Nucleus accumbens (tissue), 56 donors: ENCODE data around the gene ARF3.
A peak's percentile ranks its signal among the peaks of the same experiment; 100 is the strongest.

ENCODE experiments used
- DNase-seq, 56 donors: peaks; one replicate each; lab custom pipeline; 2025; lab: John Stamatoyannopoulos, UW

Gene ARF3

DNA sequence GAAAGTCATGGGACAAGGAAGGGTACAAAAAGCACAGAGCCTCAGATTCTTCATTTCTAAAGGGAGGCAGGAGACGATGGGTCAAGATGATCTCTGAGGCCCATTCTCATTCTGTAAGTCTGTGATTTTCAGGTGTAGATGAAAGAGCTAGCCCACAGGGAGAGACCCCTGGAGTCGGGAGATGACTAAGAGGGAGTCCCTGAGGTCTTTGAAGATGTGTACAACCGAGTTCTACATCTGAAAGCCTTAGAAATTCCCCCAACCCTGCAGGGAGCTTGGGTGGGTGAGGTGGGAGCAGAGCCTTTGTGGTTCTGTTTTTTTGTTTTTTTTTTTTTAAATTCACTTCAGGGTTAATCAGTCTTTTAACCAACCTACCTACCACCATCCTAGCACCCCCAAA lies 11.2 kb upstream of the ARF3 start:
- no peak for DNase-seq

DNA sequence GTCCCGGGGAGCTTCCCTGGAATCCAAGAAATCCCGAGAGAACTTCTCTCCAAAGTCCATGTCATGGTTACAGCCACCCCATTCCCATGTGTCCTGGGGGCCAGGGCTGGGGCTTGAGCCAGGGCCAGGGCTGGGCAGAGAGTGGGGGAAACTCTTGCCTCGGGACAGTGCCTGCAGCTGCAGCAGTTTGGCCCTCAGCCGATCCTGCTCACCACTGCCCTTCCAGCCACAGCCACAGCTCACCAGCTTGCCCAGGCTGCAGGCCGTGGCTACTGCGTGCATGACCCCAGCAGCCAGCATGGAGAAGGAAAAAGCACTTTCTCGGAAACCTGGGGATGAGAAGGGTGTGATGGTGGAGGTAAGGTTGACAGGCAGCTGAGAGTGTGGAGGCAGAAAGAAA lies 10.7 kb upstream of the ARF3 start:
- DNase-seq, result no peak

DNA sequence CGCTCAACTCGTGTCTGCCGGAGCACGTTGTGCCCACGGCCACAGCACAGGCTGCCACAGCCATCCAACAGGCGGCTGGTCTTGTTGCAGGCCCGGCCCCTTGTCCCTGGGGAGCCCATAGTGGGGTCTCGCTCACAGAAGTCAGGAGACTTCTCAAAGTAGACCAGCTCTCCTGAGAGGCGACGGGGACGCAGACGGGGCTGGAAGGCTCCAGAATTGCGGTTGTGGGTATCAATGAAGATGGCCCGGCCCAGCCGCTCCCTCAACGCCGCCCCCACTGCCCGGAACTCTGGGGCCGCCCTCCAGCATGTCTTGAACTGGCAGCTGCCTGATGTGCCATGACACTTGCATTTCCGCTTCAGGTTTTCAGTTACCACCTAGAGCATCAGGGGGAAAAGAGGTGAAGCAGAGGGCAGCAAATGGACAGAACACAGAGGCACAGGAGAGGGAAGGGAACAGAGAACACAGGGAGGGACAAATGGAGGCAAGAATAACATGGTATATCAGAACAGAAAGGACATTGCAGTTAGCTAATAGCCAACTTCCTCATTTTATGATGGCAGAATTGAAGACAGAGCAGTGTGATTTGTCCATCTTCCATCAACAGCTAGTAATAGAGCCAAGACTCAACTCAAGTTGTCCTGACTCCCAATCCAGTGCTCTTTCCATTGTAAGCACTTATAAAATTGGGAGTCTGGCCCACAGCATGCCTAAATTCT lies 9.0 kb upstream of the ARF3 start:
- DNase-seq, result no peak

DNA sequence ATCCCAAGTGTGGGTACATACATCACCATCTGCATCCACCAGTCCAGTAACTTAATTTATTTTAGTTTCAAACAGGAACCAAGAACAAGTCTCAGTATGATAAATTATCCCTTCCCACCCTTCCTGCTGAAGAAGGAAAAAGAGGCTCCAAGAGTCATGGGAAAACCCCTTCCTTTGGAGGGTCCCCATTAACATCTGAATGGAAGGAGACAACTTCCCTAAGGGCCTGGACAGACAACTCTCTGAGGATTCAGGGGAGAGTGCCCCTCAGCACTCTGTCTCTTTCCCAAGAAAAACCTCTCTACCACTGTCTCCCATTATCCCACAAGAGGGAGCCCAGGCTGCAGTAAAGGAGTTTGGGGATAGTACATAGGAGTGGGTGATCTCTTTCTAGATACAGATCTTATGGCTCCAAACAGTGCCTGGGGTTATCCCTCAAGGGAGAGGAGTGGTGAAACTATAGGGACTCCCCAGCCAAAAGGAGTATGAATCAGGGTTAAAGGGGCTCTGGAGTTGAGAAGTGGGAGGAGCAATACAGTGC lies 8.1 kb upstream of the ARF3 start:
- DNase-seq, result no peak

DNA sequence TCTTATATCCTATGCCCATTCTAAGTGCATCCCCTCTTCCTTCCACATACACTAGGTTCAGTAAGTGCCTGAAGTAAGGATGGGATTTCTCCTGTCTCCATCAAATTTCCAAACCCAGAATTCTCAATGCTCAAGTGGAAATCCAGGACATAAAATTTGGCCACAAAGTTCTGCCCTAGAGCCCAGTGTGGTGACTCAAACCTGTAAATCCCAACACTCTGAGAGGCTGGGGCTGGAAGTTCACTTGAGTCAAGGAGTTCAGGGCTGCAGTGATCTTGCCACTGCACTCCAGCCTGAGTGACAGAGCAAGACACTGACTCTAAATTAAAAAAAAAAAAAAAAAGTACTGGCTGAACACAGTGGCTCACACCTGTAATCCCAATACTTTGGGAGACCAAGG lies 4.5 kb upstream of the ARF3 start:
- DNase-seq, result no peak

DNA sequence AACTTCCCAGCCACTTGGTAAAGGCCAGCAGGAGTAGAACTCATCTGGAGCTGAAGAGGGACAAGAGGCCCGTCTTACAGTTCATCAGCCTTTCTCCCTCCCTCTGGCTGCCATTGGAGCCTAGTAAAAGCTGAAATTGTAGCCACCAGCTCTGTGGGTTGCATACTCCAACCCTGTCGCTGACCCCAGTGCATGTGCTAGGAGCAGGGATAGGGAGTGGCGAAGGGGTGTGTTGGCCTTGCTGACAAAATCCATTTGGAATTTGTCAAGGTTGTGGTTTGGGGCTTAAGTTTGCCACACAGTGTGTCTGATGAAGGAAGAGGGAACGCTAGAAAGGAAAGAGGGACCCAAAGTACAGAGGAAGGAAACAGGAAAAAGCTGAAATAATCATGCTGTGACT lies 4.0 kb upstream of the ARF3 start:
- DNase-seq, result no peak

DNA sequence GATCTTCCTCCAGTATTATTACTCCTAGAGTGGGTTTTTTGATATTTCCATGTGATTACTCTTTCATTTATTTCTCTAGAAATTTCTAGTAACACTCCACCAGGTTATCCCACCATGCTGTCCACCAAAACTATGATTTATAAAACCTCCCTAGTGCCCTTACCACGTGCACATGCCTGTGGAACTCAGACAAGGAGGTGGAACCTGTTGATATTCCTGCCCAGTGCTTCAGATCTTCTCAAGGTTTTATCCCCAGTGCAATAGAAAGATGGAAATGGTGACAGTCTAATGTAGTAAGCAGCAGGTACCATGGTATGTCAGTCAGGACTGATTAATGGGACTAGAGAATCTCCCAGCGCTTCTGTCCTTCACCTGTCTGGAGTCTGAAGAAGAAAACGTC lies 3.5 kb upstream of the ARF3 start:
- DNase-seq, result no peak

DNA sequence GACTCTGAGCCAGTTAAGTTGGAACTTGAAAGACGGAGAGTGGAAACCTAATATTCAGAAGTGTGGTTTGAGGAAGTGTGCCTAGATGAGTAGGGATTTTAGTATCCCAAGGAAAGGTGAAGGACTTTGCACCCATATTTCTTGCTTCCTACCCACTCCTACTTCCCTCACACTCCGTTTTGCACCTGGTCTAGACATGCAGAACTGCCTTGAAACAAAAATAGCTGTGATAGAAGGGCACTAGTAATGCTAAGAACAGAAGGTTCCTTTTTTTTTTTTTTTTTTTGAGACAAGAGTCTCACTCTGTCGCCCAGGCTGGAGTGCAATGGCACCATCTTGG lies 732 bp upstream of the ARF3 start:
- DNase-seq, result no peak

DNA sequence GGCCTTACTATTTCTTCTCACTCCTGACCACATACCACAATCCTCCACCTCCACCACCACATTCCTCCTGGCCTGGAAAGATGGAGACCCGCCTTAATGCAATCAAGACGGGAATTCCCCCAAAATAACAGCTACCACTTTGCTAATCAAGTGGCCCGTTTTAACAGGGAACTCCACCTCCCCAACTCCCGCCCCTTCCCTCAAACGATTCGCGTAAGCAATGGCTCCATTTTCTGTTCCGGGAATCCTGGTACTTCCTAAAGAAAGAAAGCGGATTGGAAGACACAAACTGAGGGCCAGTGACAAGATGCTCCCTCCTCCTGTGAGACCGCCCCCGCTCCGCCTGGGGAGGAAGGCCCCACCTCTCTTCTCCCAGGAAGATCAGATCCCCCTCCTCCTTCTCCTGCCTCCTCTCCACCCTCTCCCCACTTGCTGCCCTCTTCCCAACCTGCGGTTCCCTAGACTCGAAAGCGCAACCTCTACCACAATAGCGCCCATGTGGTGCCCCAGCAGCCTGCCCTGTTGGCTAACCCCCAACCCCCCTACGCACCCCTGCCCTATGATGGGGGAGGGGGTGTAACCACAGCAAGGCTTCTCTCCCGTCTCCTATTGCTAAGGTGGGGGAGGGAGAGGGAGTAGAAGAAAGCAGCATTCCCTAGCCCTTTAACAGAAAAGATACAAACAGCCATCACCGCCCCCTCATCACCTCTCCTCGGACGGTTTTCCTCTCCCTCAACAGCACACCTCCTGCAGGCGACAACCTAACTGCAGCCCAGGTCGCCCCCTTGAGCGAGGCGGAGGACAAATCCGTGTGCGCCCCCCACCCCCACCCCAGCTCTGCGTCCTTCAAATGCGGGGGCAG lies 777 bp downstream of the ARF3 start:
- peak in 54 of 56 donors; percentile 11 to 91 (median 67) for DNase-seq

DNA sequence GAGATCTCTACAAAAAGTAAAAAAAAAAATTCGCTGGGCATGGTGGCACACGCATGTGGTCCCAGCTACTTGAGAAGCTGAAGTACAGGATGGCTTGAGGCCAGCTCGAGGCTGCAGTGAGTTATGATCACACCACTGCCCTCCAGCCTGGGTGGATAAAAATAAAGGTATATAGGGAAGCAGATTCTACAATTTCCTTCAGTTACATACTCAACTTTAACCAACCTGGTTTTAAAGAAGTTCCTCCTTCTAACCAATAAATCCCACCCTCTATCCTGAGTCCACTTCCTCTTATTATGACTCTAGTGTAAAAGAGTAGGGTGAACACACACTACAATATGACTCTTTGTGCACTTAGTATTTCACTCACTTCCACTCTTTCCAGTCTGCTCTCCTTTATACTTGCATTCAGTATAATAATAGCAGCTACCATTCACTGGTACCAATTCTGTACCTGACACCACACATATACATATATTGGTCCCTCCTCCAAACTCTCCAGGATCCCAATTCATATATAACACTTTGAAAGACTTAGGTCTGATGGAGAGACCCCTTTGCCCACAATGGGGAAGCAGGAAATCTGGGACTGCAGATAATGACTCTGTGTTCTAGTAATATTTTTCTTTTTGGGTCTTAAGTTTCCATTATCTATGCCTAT lies 2.3 kb downstream of the ARF3 start:
- DNase-seq, result no peak

DNA sequence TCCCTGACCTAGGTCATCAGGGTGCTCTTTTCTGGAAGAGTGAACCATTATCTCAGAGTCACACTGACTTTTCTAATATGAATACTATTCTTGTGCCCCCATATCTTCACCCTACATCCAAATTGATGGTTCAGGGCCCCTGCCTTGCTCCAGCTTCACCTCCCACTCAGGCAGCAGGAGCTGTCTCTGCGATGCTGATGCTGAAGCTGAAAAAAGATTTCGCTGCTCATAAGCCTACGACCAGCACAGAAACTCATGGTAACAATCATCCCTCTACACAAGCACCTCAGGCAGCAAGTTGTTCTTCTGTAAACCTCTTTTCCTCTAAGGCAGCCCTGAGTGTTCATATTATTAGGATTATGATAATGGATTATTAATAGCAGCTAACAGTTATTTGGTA lies 3.2 kb downstream of the ARF3 start:
- DNase-seq, result peak in 3 of 56 donors; percentile 6 to 27 (median 18)

DNA sequence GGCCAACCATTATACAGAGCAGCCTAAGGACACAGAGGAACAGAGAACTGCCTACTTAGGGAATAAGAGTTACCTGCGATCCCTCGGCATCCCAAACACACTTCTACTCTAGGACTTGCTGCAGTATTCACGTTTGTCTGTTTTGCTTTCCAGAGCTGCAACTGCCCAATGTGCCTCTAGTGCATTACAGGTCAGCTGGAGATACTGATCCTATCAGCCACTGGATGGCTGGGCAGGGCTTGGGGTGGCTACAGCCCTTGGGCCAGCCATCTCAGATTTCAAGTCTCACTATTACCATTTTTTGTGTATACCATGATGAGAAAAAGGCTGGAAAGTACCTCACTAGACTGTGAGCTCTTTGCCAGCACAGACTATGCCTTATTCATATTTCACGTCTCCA lies 4.6 kb downstream of the ARF3 start:
- no peak for DNase-seq

DNA sequence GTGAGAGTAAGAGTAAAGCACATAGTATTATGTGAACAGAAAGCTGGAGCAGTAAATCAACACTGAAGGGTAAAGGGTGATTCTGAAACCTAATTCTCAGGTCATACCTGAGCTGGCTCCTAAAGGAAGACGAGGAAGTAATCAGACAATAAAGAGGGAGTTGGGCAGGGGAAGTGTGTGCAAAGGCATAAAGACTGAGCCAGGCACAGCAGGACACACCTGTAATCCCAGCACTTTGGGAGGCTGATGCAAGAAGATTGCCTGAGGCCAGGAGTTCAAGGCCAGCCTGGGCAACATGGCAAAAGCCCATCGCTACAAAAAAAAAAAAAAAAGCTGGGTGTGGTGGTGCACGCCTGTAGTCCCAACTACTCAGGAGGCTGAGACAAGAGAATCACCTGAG lies 9.6 kb downstream of the ARF3 start:
- no peak for DNase-seq

DNA sequence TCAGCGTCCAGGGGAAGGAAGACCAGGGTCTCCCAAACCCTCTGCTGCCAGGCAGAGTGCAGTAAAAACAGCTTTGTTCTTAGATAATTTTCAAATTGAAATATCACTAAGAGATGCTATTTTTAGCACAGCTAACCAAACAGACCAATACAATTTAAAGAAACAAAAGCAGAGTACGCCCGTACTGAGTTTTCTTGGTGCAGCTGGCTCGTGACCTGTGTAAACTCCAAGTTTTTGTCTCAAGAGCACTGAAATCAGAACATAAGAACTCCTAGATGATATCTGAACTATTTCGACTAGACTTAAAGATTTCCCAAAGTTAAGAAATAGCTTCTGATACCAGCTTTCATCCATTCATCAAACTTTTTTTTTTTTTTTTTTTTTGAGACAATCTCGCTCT lies 10.3 kb downstream of the ARF3 start:
- no peak for DNase-seq

DNA sequence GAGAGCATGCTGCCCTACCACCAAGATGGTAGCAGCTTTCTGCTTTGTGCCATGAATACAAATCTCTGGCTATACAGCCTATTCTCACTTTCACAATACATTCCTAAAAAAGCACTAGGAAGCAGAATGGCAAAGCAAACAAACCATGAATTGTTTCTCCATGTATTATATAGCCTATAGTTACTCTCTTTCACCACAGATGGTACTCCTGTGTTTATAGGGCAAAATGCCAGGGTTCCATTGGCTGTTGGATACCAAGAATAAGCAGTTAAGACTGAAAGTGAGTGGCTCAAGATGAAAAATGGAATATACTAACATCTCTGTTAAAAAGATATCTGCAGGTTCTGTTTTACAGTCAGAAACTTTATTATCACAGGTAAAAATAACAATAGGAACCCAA lies 11.1 kb downstream of the ARF3 start:
- DNase-seq, result no peak

DNA sequence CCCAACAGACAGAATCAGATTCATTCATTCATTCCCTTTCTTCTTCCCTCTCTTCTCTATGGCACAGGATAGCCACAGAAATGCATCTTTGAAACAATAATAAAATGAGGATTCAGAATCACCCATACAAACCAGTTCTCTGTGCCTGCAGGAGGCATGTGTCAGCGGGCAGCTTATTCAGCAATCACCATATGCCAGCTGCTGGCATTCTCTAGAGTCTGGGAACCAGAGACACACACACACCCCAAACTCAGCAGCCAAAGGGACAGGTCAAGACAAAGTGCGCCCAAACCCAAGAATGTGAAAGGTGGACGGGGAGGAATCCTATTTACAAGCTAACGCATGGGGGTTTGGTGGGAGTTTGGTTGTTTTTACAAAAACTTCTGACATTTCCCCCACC lies 14.1 kb downstream of the ARF3 start:
- DNase-seq, result no peak

DNA sequence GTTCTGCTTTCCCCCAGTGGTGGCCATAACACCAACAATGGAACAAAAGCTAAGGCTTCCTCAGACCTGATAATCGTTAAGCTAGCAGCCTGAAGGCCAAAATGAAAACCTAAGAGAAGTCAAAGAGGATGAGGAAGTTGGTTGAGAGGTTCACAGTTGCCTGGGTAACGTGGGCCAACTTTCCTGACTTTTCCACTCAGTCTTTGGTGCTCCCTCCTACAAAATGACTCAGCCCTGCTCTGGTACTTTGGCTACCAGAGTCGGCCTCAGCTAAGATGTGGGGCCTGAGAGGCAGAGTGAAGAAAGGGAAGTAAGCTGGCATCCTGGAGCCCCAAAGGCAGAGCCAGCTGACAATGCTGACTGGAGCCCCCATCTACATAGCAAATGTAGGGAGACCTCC lies 17.1 kb downstream of the ARF3 start:
- no peak for DNase-seq

DNA sequence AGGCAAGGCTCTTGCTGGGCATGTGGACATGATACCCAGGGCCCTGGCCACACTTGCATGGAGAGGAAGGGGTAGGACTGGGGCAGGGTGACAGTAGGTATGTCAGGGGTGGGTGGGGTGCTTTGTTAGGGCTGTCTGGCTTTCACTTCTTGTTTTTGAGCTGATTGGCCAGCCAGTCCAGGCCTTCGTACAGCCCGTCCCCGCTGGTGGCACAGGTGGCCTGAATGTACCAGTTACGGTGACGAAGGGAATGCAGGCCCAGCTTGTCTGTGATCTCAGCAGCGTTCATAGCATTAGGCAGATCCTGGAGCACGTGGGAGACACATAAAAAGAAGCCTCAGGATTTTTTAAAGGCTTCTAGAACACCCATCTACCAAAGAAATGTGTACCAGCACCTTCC lies 18.5 kb downstream of the ARF3 start:
- DNase-seq, result peak in 7 of 56 donors; percentile 5 to 21 (median 10)

DNA sequence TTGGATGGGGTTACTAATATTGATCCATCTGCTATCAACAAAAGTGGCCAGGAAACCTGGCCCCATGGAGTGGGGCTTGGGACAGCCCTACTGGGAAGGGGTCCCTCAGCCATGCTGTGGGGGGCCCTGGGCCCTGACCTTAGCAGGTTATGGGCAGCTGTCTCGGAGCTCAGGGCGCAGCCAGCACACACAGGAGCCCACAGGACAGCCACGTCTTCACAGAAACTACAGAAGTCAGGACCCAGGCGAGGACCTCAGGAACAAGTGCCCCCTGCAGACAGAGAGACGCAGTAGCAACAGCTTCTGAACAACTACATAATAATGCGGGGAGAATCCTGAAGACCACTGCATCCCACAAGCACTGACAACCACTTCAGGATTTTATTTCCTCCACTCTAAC lies 20.1 kb downstream of the ARF3 start:
- no peak for DNase-seq

DNA sequence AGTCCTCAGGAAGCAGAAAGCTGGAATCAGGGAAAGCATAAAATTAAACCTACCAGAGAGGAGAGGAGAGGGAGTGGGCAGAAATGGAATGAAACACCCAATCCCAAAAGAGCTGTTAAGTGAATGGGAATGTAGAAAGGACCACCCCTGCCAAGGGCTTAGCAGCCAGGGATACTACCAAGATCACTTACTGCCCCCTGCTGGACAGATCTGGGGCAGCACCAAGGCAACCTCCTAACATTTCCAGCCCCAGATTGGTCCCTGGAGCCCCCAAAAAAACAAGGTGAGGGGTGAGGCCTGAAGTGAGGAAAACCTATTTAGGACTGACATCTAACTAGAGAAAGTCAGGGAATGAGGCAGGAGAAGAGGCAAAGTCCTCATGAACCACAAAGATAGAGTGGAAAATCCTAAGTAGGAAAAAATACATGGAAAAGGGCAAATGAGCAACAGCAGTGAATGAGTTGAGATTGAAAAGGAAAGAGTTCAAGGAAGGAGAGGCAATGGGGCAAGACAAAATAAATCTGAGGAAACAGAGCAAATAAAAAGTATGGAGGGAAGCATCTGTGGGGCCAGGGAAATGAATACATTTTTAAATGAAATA lies 20.8 kb downstream of the ARF3 start:
- DNase-seq, result peak in 45 of 56 donors; percentile 3 to 85 (median 38)

DNA sequence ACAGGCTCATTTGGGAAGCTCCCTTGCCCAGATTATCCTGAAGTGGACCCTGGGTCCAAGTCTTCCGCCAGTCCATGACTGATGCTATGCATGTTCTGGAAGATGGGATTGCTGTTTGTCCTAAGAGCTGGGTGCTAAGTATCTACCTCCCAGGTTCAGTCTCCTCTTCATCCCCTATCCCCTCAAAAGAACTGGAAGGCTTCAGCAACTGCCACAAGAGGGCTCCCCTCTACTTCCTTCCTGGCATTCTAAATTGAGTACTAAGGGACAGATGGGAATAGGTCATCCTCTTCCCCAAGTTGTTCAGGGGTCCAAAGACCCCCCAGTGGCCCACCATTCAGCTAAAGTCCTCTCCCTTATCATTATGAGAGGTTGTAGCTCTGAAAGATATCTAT lies 23.0 kb downstream of the ARF3 start:
- DNase-seq, result no peak
